HEK293 (cell line): ENCODE results near the gene STK24.

Source experiments
- FEZF1 ChIP-seq: fragments of 450-650 bp; formaldehyde crosslinking; IDR thresholded peaks from 2 replicates; pipeline ENCODE4 v1.5.1; 2016; ENCODE audit warnings: missing biosample characterization, missing genetic modification characterization
- IKZF3 ChIP-seq: fragments of 450-650 bp; IDR thresholded peaks from 2 replicates; pipeline ENCODE4 v1.5.0; 2018; ENCODE audit warnings: missing biosample characterization, mild to moderate bottlenecking, missing genetic modification characterization, moderate library complexity
- KLF17 ChIP-seq: fragments of 450-650 bp; formaldehyde crosslinking; IDR thresholded peaks from 2 replicates; pipeline ENCODE4 v1.5.1; 2016; ENCODE audit warnings: missing biosample characterization, missing genetic modification characterization
- OSR2 ChIP-seq: fragments of 450-650 bp; formaldehyde crosslinking; IDR thresholded peaks from 2 replicates; pipeline ENCODE4 v1.5.1; 2016; ENCODE audit warnings: missing biosample characterization, missing genetic modification characterization
- OVOL3 ChIP-seq: fragments of 450-650 bp; formaldehyde crosslinking; IDR thresholded peaks from 2 replicates; pipeline ENCODE4 v1.5.1; 2016; ENCODE audit warnings: missing biosample characterization, missing genetic modification characterization
- PRDM1 ChIP-seq: fragments of 450-650 bp; formaldehyde crosslinking; IDR thresholded peaks from 2 replicates; pipeline ENCODE4; 2016; ENCODE audit warnings: missing biosample characterization, missing genetic modification characterization
- RBAK ChIP-seq: fragments of 450-650 bp; formaldehyde crosslinking; IDR thresholded peaks from 2 replicates; pipeline ENCODE4 v1.5.1; 2016; ENCODE audit warnings: missing biosample characterization, missing genetic modification characterization
- SCRT1 ChIP-seq: fragments of 450-650 bp; formaldehyde crosslinking; IDR thresholded peaks from 2 replicates; pipeline ENCODE4 v1.5.1; 2016; ENCODE audit warnings: missing biosample characterization, missing genetic modification characterization, borderline replicate concordance
- SETDB1 ChIP-seq: IDR thresholded peaks from one replicate; pipeline ENCODE4 v1.6.1; 2017; ENCODE audit warnings: mild to moderate bottlenecking, low read length, moderate library complexity, mixed read lengths; ENCODE audit not compliant: insufficient read length
- ZNF132 ChIP-seq: fragments of 450-650 bp; formaldehyde crosslinking; IDR thresholded peaks from 2 replicates; pipeline ENCODE4 v1.5.1; 2017; ENCODE audit warnings: missing biosample characterization, missing genetic modification characterization, borderline replicate concordance
- ZNF148 ChIP-seq: fragments of 450-650 bp; formaldehyde crosslinking; IDR thresholded peaks from 2 replicates; pipeline ENCODE4 v1.5.0; 2017; ENCODE audit warnings: missing biosample characterization, missing genetic modification characterization, borderline replicate concordance
- ZNF184 ChIP-seq: fragments of 450-650 bp; IDR thresholded peaks from 2 replicates; pipeline ENCODE4 v1.5.1; 2018; ENCODE audit warnings: missing biosample characterization, mild to moderate bottlenecking, missing genetic modification characterization
- ZNF302 ChIP-seq: fragments of 450-650 bp; formaldehyde crosslinking; IDR thresholded peaks from 2 replicates; pipeline ENCODE4 v1.5.1; 2016; ENCODE audit warnings: missing biosample characterization, missing genetic modification characterization, low read depth
- ZNF341 ChIP-seq: fragments of 450-650 bp; formaldehyde crosslinking; IDR thresholded peaks from 2 replicates; pipeline ENCODE4; 2016; ENCODE audit warnings: low read depth, missing biosample characterization, missing genetic modification characterization
- ZNF37A ChIP-seq: fragments of 450-650 bp; IDR thresholded peaks from 2 replicates; pipeline ENCODE4 v1.5.1; 2018; ENCODE audit warnings: missing biosample characterization, missing genetic modification characterization
- ZNF398 ChIP-seq: fragments of 450-650 bp; formaldehyde crosslinking; IDR thresholded peaks from 2 replicates; pipeline ENCODE4 v1.5.1; 2017; ENCODE audit warnings: missing biosample characterization, missing genetic modification characterization
- ZNF510 ChIP-seq: fragments of 450-650 bp; formaldehyde crosslinking; IDR thresholded peaks from 2 replicates; pipeline ENCODE4 v1.5.1; 2018; ENCODE audit warnings: mild to moderate bottlenecking, missing genetic modification characterization, missing biosample characterization; ENCODE audit not compliant: insufficient replicate concordance
- ZNF558 ChIP-seq: fragments of 450-650 bp; formaldehyde crosslinking; IDR thresholded peaks from 2 replicates; pipeline ENCODE4 v1.5.1; 2016; ENCODE audit warnings: missing biosample characterization, missing genetic modification characterization
- ZNF560 ChIP-seq: fragments of 450-650 bp; formaldehyde crosslinking; IDR thresholded peaks from 2 replicates; pipeline ENCODE4 v1.5.1; 2017; ENCODE audit warnings: missing biosample characterization, missing genetic modification characterization, borderline replicate concordance
- ZNF561 ChIP-seq: fragments of 450-650 bp; IDR thresholded peaks from 2 replicates; pipeline ENCODE4 v1.5.1; 2018; ENCODE audit warnings: missing biosample characterization, missing genetic modification characterization, borderline replicate concordance
- ZNF600 ChIP-seq: fragments of 450-650 bp; formaldehyde crosslinking; IDR thresholded peaks from 2 replicates; pipeline ENCODE4 v1.5.1; 2016; ENCODE audit warnings: missing biosample characterization, missing genetic modification characterization
- ZNF658 ChIP-seq: fragments of 450-650 bp; formaldehyde crosslinking; IDR thresholded peaks from 2 replicates; pipeline ENCODE4; 2016; ENCODE audit warnings: missing biosample characterization, missing genetic modification characterization
- ZNF777 ChIP-seq: fragments of 450-650 bp; formaldehyde crosslinking; IDR thresholded peaks from 2 replicates; pipeline ENCODE4 v1.5.1; 2017; ENCODE audit warnings: missing biosample characterization, missing genetic modification characterization, borderline replicate concordance
- TF ChIP-seq, protein P1 (sequence below): IDR thresholded peaks from 2 replicates; pipeline ENCODE4 v1.6.1; 2011; ENCODE audit warnings: mild to moderate bottlenecking, low read depth, low read length, borderline replicate concordance
- TF ChIP-seq, protein P2 (sequence below): fragments of 450-650 bp; formaldehyde crosslinking; IDR thresholded peaks from 2 replicates; pipeline ENCODE4; 2016; ENCODE audit warnings: missing biosample characterization, missing genetic modification characterization
- TF ChIP-seq, protein P3 (sequence below): fragments of 450-650 bp; formaldehyde crosslinking; IDR thresholded peaks from 2 replicates; pipeline ENCODE4 v1.5.1; 2016; ENCODE audit warnings: missing biosample characterization, missing genetic modification characterization
- TF ChIP-seq, protein P4 (sequence below): fragments of 450-650 bp; formaldehyde crosslinking; IDR thresholded peaks from 2 replicates; pipeline ENCODE4 v1.5.1; 2017; ENCODE audit warnings: missing biosample characterization, missing genetic modification characterization

Gene STK24

DNA sequence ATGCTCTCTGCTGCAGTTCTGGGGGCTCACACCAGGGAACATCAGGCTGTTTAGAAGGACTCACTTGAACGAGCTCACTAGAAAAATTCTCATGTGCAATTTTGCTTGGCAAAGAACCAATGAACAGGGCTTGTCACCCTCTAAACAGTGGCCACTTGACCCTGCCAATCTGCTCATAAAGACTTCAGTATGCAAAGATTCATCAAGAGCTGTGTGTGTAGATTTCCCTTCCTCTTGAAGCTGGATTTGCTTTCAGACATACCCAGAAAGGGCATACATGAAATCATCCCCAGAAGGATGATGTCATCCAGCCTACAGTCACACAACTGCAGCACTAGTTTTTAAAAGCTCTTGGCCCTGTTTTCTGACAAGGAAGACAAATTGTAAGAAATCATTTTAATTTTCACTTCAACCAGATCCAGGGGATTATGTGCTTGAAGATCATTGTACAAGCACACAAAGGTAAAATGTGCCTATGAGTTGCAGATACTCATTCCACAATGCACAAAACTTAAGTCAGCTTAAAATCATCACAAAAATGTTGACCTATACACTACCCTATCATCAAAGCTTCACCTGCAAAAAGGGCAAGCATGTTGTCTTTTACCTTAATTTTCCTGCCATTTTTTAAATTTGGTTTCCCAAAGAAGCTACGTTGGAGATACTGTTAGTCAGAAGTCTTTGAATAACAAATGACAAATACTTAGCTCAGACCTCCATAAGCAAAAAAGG lies 5.2 kb upstream of the STK24 start (continued):
- TF ChIP-seq ZNF148 (no peak), ZNF561 (tag by site-specific recombination) (no peak; the same call in 1 of the 2 replicates), IKZF3 (peak; percentile 54; the same call in 1 of the 2 replicates), RBAK (no peak), SETDB1 (no peak), ZNF132 (tag by site-specific recombination) (no peak), FEZF1 (tag by site-specific recombination) (peak; percentile 82), ZNF341 (no peak), ZNF37A (tag by site-specific recombination) (no peak), KLF17 (tag by site-specific recombination) (peak; percentile 50; the same call in 1 of the 2 replicates), ZNF302 (tag by site-specific recombination) (no peak; the same call in none of the 2 replicates), ZNF398 (no peak), ZNF600 (tag by site-specific recombination) (0 out of 2 replicates have a peak, but pooled peaks have one; percentile 30), OVOL3 (tag by site-specific recombination) (no peak), ZNF510 (tag by site-specific recombination) (no peak), ZNF558 (tag by site-specific recombination) (peak; percentile 90), ZNF658 (tag by site-specific recombination) (no peak), SCRT1 (tag by site-specific recombination) (no peak), OSR2 (tag by site-specific recombination) (peak; percentile 81), ZNF184 (no peak), PRDM1 (tag by site-specific recombination) (peak; percentile 66), ZNF560 (tag by site-specific recombination) (no peak), ZNF777 (tag by site-specific recombination) (no peak)
- TF ChIP-seq, protein P1, sequence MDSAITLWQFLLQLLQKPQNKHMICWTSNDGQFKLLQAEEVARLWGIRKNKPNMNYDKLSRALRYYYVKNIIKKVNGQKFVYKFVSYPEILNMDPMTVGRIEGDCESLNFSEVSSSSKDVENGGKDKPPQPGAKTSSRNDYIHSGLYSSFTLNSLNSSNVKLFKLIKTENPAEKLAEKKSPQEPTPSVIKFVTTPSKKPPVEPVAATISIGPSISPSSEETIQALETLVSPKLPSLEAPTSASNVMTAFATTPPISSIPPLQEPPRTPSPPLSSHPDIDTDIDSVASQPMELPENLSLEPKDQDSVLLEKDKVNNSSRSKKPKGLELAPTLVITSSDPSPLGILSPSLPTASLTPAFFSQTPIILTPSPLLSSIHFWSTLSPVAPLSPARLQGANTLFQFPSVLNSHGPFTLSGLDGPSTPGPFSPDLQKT, result no peak
- TF ChIP-seq, protein P2, sequence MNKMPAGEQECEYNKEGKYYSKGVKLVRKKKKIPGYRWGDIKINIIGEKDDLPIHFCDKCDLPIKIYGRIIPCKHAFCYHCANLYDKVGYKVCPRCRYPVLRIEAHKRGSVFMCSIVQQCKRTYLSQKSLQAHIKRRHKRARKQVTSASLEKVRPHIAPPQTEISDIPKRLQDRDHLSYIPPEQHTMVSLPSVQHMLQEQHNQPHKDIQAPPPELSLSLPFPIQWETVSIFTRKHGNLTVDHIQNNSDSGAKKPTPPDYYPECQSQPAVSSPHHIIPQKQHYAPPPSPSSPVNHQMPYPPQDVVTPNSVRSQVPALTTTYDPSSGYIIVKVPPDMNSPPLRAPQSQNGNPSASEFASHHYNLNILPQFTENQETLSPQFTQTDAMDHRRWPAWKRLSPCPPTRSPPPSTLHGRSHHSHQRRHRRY, result no peak
- TF ChIP-seq, protein P3, sequence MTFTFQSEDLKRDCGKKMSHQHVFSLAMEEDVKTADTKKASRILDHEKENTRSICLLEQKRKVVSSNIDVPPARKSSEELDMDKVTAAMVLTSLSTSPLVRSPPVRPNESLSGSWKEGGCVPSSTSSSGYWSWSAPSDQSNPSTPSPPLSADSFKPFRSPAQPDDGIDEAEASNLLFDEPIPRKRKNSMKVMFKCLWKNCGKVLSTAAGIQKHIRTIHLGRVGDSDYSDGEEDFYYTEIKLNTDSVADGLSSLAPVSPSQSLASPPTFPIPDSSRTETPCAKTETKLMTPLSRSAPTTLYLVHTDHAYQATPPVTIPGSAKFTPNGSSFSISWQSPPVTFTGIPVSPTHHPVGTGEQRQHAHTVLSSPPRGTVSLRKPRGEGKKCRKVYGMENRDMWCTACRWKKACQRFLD, result no peak
- TF ChIP-seq, protein P4, sequence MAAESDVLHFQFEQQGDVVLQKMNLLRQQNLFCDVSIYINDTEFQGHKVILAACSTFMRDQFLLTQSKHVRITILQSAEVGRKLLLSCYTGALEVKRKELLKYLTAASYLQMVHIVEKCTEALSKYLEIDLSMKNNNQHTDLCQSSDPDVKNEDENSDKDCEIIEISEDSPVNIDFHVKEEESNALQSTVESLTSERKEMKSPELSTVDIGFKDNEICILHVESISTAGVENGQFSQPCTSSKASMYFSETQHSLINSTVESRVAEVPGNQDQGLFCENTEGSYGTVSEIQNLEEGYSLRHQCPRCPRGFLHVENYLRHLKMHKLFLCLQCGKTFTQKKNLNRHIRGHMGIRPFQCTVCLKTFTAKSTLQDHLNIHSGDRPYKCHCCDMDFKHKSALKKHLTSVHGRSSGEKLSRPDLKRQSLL (tag by site-specific recombination), result no peak
